HG02884 (cell line): Measurements from ENCODE around the gene CD38.
A peak's percentile ranks its signal among the peaks of the same experiment; 100 is the strongest.
"Not testable (repeated sequence)": the region's sequence is repeated elsewhere in the genome, so short reads cannot be mapped to it uniquely, and the experiment has no call there.

Experiments used
- ATAC-seq: cut with Tn5 transposase; IDR thresholded peaks from one replicate; pipeline ENCODE4 v1.9.1; 2021; ENCODE audit warnings: mild to moderate bottlenecking, moderate library complexity; ENCODE audit not compliant: unreplicated experiment

CD38 gene

GRCh38 chr4:15758294-15758693, 19.8 kb upstream of the CD38 start:
- ATAC-seq = no peak

- ATAC-seq = not testable (repeated sequence)
Observed at GRCh38 chr4:15762460-15762859, 15.7 kb upstream of the CD38 start.

- no peak for ATAC-seq
Observed at GRCh38 chr4:15765391-15765790, 12.7 kb upstream of the CD38 start.

- peak; percentile 68 for ATAC-seq
Observed at GRCh38 chr4:15765910-15766697, 12.0 kb upstream of the CD38 start.

GRCh38 chr4:15766821-15767220, 11.3 kb upstream of the CD38 start:
- ATAC-seq = no peak

- no peak for ATAC-seq
Observed at GRCh38 chr4:15769202-15769601, 8.9 kb upstream of the CD38 start.

GRCh38 chr4:15771216-15772058, 6.7 kb upstream of the CD38 start:
- ATAC-seq = peak; percentile 80

GRCh38 chr4:15774020-15774420, 4.1 kb upstream of the CD38 start:
- ATAC-seq = no peak

- no peak for ATAC-seq
Observed at GRCh38 chr4:15776871-15777648, 1.1 kb upstream of the CD38 start.

GRCh38 chr4:15777697-15778288, 335 bp upstream of the CD38 start:
- no peak for ATAC-seq

- no peak for ATAC-seq
Observed at GRCh38 chr4:15779306-15779705, 1.2 kb downstream of the CD38 start.

GRCh38 chr4:15779809-15780208, 1.7 kb downstream of the CD38 start:
- no peak for ATAC-seq

- peak; percentile 22 for ATAC-seq
Observed at GRCh38 chr4:15781427-15782095, 3.4 kb downstream of the CD38 start.

- ATAC-seq = no peak
Observed at GRCh38 chr4:15783676-15784075, 5.5 kb downstream of the CD38 start.

GRCh38 chr4:15784959-15785634, 7.0 kb downstream of the CD38 start:
- peak; percentile 88 for ATAC-seq

- no peak for ATAC-seq
Observed at GRCh38 chr4:15786743-15787142, 8.6 kb downstream of the CD38 start.

- ATAC-seq = no peak
Observed at GRCh38 chr4:15792974-15793373, 14.8 kb downstream of the CD38 start.

- no peak for ATAC-seq
Observed at GRCh38 chr4:15793506-15794363, 15.6 kb downstream of the CD38 start.

- no peak for ATAC-seq
Observed at GRCh38 chr4:15794426-15794825, 16.3 kb downstream of the CD38 start.
